Effector memory CD8-positive, alpha-beta T cell (primary cell): Measurements from ENCODE around the gene IL15.

ENCODE experiments used
- ATAC-seq: fragments of 150-1000 bp; cut with Tn5 transposase; replicated peaks from 2 replicates; pipeline ENCODE4 v1.10.0; 2021; ENCODE audit warnings: mild to moderate bottlenecking, moderate library complexity
- DNase-seq, 3 experiments: peaks; one replicate each; pipeline ENCODE4 v3.0.0; 2021
- H3K27ac Mint-ChIP-seq, 2 donors: one replicate each; pipeline ENCODE4 v1.8.0; 2022; ENCODE audit warnings: mild to moderate bottlenecking in 2 of 2, mixed read lengths in 2 of 2, moderate library complexity in 2 of 2
- H3K27me3 Mint-ChIP-seq, 2 donors: one replicate each; pipeline ENCODE4 v1.8.0; 2022; ENCODE audit warnings: mixed read lengths in 2 of 2
- H3K36me3 Mint-ChIP-seq: one replicate; pipeline ENCODE4 v1.8.0; 2022; ENCODE audit warnings: mild to moderate bottlenecking, moderate library complexity, mixed read lengths; ENCODE audit not compliant: insufficient read depth
- H3K4me1 Mint-ChIP-seq, 2 donors: one replicate each; pipeline ENCODE4 v1.8.0; 2022; ENCODE audit warnings: low read depth in 2 of 2, mixed read lengths in 2 of 2
- H3K4me3 Mint-ChIP-seq, 2 donors: one replicate each; pipeline ENCODE4 v1.8.0; 2022; ENCODE audit warnings: mild to moderate bottlenecking in 2 of 2, mixed read lengths in 2 of 2, moderate library complexity in 2 of 2
- H3K9me3 Mint-ChIP-seq, 2 donors: one replicate each; pipeline ENCODE4 v1.8.0; 2022; ENCODE audit warnings: mixed read lengths in 2 of 2

The IL15 gene

DNA sequence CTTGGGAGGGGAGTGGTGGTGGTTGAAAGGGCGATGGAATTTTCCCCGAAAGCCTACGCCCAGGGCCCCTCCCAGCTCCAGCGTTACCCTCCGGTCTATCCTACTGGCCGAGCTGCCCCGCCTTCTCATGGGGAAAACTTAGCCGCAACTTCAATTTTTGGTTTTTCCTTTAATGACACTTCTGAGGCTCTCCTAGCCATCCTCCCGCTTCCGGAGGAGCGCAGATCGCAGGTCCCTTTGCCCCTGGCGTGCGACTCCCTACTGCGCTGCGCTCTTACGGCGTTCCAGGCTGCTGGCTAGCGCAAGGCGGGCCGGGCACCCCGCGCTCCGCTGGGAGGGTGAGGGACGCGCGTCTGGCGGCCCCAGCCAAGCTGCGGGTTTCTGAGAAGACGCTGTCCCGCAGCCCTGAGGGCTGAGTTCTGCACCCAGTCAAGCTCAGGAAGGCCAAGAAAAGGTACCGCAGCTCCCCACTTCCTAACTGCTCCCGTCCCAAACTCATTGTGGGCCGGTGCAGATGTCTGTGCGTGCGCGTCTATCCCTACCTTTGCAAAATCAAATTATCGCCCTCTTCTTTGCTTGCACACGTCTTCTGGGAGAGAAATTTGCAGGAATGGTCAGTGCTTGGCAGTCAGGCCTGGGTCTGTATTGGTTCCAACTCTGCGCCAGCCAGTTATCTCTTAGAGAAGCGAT lies 533 bp downstream of the IL15 start:
- peak; percentile 12 to 18 (median 15) for DNase-seq
- peak; percentile 66 for ATAC-seq
- peak overlapping the region; percentile 97 to 98 for H3K27ac Mint-ChIP-seq
- no peaks in the 10 kb centered on the region for H3K27me3 Mint-ChIP-seq
- peak overlapping the region; percentile 95 to 99 for H3K4me3 Mint-ChIP-seq
- no peaks in the 10 kb centered on the region for H3K9me3 Mint-ChIP-seq
- H3K4me1 Mint-ChIP-seq, result peaks cover 20 to 43% of the 10 kb centered on the region in 2 donors
- peaks cover 4% of the 10 kb centered on the region for H3K36me3 Mint-ChIP-seq

GRCh38 chr4:141637565-141637964 lies 1.2 kb downstream of the IL15 start:
- H3K9me3 Mint-ChIP-seq, result no peaks in the 10 kb centered on the region
- no peak for ATAC-seq
- no peak for DNase-seq
- peak overlapping the region; percentile 95 to 99 for H3K4me3 Mint-ChIP-seq
- H3K27ac Mint-ChIP-seq, result peak overlapping the region; percentile 97 to 98
- peaks cover 20 to 43% of the 10 kb centered on the region in 2 donors for H3K4me1 Mint-ChIP-seq
- no peaks in the 10 kb centered on the region for H3K27me3 Mint-ChIP-seq
- H3K36me3 Mint-ChIP-seq, result peaks cover 4% of the 10 kb centered on the region

DNA sequence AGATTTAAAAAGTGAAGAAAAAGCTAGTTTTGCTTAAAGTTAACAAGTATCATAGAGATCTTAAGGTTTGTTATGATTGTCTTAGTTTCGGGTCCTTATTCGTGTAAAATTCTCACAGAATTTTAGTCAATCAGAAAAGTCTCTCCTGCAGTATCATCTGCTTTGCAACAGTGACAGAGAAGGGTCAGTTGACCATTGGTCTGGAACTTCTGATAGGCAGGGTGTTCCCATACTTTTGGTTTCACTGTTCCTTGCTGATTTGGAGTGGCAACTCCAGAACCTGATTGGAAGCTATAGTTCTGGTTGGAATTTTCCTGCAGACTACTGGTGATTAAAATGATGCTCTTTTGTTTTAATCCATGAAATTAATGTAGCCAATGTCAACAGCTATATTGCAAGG lies 1.8 kb downstream of the IL15 start:
- H3K4me3 Mint-ChIP-seq, result peak overlapping the region; percentile 95 to 99
- peaks cover 21 to 46% of the 10 kb centered on the region in 2 donors for H3K4me1 Mint-ChIP-seq
- no peaks in the 10 kb centered on the region for H3K9me3 Mint-ChIP-seq
- H3K36me3 Mint-ChIP-seq, result peaks cover 4% of the 10 kb centered on the region
- ATAC-seq, result no peak
- peak overlapping the region in 1 of 2 donors; percentile 74 for H3K27ac Mint-ChIP-seq
- H3K27me3 Mint-ChIP-seq, result no peaks in the 10 kb centered on the region
- no peak for DNase-seq

DNA sequence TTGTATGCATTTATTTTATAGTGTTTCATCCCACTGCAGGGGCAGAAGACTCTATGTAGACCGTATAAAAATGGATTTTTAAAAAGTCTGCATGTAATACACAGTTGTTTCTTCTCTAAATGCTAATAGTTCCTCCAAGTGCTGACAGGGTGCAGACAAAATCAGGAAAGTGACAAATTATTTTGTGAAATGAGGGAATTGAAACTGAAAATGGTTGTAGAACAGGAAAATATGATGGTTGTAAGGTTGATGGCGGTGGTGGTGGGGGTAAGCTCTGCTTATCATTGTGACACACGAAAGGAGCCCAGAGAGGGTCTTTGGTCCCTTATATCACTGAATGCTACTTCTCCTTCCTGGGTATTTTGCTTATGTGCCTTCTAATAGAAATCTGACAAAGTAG lies 4.3 kb downstream of the IL15 start:
- Mint-ChIP-seq H3K4me1 (peaks cover 29 to 45% of the 10 kb centered on the region in 2 donors), H3K27me3 (no peaks in the 10 kb centered on the region), H3K9me3 (no peaks in the 10 kb centered on the region), H3K36me3 (peaks cover 4% of the 10 kb centered on the region), H3K27ac (no peak overlapping the region), H3K4me3 (no peak overlapping the region)
- ATAC-seq, result no peak
- no peak for DNase-seq

DNA sequence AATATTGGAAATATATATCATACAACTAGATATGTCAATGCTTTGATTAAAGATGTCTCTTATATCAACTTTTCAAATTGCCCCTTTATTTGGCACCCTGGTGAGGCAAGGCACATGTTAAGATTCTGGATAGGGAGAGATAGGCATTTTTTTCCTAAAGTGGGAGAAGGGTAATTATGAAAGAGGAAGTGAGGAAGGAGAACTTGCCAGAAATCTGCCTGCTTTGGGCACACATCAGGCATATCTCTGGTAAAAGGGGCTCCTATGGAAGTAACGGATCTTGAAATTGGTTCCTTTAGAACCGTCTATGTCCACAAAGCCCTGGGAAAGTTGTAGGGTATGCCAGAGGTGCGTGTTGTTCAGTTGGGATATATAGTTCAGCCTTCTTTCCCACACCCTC lies 5.7 kb downstream of the IL15 start:
- Mint-ChIP-seq H3K9me3 (no peaks in the 10 kb centered on the region), H3K4me3 (no peak overlapping the region), H3K4me1 (peaks cover 30 to 38% of the 10 kb centered on the region in 2 donors), H3K36me3 (no peaks in the 10 kb centered on the region), H3K27me3 (no peaks in the 10 kb centered on the region), H3K27ac (no peak overlapping the region)
- DNase-seq (no peak), ATAC-seq (no peak)

DNA sequence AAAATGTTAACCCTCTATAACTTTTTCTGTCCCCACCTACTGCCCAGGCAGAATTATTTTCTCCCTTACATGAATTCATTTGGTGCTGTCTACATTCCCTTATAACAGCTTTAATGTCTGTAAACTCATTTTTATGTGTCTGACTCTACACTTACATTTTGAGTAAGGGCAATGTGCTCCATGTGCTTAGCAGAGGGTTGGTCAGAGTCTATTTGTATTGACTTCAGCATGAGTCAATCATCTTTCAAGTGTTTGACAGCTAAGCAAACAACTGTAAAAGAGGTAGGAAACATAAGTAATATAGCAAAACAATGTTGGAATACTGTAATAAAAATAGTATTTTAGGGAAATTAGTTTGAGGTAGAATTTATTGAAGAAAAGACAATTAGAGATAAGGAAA lies 6.3 kb downstream of the IL15 start:
- ATAC-seq (no peak), DNase-seq (no peak)
- no peaks in the 10 kb centered on the region for H3K36me3 Mint-ChIP-seq
- H3K9me3 Mint-ChIP-seq, result no peaks in the 10 kb centered on the region
- peaks cover 27 to 39% of the 10 kb centered on the region in 2 donors for H3K4me1 Mint-ChIP-seq
- no peak overlapping the region for H3K27ac Mint-ChIP-seq
- no peaks in the 10 kb centered on the region for H3K27me3 Mint-ChIP-seq
- no peak overlapping the region for H3K4me3 Mint-ChIP-seq

DNA sequence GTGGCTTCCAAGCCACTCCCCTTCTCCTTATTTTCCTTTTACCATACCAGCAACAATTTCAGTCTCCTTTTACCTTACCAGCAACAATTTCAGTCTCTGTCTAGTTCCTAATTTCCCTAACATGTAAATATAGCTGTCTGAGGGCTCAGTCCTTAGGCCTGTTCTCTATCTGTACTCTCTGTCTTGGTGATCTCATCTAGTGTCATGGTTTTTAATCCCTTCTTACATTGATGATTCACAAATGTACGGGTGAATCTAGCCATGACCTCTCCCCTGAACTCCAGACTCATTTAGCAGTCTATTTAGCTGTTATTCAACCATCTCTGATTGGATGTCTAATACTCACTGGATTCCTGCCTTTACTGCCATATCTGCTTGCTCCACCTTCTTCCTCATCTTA lies 7.2 kb downstream of the IL15 start:
- ATAC-seq (no peak), DNase-seq (no peak)
- no peaks in the 10 kb centered on the region for H3K27me3 Mint-ChIP-seq
- H3K4me1 Mint-ChIP-seq, result peaks cover 24 to 35% of the 10 kb centered on the region in 2 donors
- no peak overlapping the region for H3K27ac Mint-ChIP-seq
- no peaks in the 10 kb centered on the region for H3K36me3 Mint-ChIP-seq
- H3K9me3 Mint-ChIP-seq, result no peaks in the 10 kb centered on the region
- H3K4me3 Mint-ChIP-seq, result no peak overlapping the region

- Mint-ChIP-seq H3K4me3 (no peak overlapping the region), H3K9me3 (no peaks in the 10 kb centered on the region), H3K27me3 (no peaks in the 10 kb centered on the region), H3K4me1 (peaks cover 19 to 20% of the 10 kb centered on the region in 2 donors), H3K36me3 (no peaks in the 10 kb centered on the region), H3K27ac (no peak overlapping the region)
- ATAC-seq, result no peak
- no peak for DNase-seq
Observed at GRCh38 chr4:141645611-141646340, 9.4 kb downstream of the IL15 start.

- Mint-ChIP-seq H3K9me3 (no peaks in the 10 kb centered on the region), H3K4me1 (peaks cover 21 to 24% of the 10 kb centered on the region in 2 donors), H3K27me3 (no peaks in the 10 kb centered on the region), H3K4me3 (no peak overlapping the region), H3K27ac (peak overlapping the region in 1 of 2 donors; percentile 3), H3K36me3 (no peaks in the 10 kb centered on the region)
- ATAC-seq (no peak), DNase-seq (no peak)
Observed at GRCh38 chr4:141646969-141647368, 10.6 kb downstream of the IL15 start.

DNA sequence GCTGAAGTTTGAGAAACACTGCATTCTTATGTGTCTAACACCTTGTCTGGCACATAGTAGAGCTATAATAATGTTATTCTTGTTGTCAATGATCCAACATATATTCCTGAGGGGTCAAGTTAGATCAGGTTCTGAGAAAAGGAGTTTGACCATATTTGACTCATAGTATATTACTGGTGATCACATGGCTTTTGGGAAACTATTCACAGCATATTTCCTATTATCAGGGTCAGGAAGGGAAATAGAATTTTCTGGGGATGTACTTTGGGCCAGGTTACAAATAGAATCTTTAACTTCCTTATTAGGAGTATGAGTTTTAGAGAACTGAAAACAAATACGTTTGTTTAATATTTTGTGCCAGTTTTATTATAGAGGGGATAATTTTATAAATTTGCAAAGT lies 11.6 kb downstream of the IL15 start:
- H3K36me3 Mint-ChIP-seq, result no peaks in the 10 kb centered on the region
- H3K4me3 Mint-ChIP-seq, result no peak overlapping the region
- H3K9me3 Mint-ChIP-seq, result no peaks in the 10 kb centered on the region
- H3K27me3 Mint-ChIP-seq, result no peaks in the 10 kb centered on the region
- H3K27ac Mint-ChIP-seq, result no peak overlapping the region
- peaks cover 20 to 29% of the 10 kb centered on the region in 2 donors for H3K4me1 Mint-ChIP-seq
- DNase-seq (no peak), ATAC-seq (no peak)

GRCh38 chr4:141652161-141652778 lies 15.9 kb downstream of the IL15 start:
- no peak for DNase-seq
- H3K4me3 Mint-ChIP-seq, result no peak overlapping the region
- no peak for ATAC-seq
- H3K4me1 Mint-ChIP-seq, result peaks cover 11 to 24% of the 10 kb centered on the region in 2 donors
- no peaks in the 10 kb centered on the region for H3K36me3 Mint-ChIP-seq
- no peaks in the 10 kb centered on the region for H3K27me3 Mint-ChIP-seq
- peak overlapping the region in 1 of 2 donors; percentile 15 for H3K27ac Mint-ChIP-seq
- no peaks in the 10 kb centered on the region for H3K9me3 Mint-ChIP-seq

DNA sequence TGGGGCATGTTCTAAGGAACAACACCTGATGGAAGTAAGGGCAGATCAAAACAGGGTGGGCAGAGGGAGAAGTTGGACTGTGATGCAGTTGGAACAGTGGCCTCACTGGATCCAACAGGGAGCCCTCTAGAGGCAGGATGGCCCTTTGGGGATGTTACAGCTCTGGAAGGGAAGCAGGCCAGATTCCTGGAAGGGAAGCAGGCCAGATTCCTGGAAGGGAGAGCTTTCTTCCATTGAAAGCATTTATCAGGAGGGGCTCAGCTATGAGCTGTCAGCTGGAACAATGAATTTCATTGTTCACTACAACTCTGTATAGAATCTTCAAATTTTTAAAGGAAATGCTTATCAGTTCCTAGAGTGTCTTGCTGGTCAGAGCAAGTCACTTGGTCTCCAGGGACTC lies 17.7 kb downstream of the IL15 start:
- peak overlapping the region in 1 of 2 donors; percentile 18 for H3K27ac Mint-ChIP-seq
- DNase-seq, result no peak
- no peak for ATAC-seq
- H3K36me3 Mint-ChIP-seq, result no peaks in the 10 kb centered on the region
- H3K4me1 Mint-ChIP-seq, result peaks cover 7 to 16% of the 10 kb centered on the region in 2 donors
- H3K27me3 Mint-ChIP-seq, result no peaks in the 10 kb centered on the region
- H3K9me3 Mint-ChIP-seq, result no peaks in the 10 kb centered on the region
- no peak overlapping the region for H3K4me3 Mint-ChIP-seq

- Mint-ChIP-seq H3K27ac (no peak overlapping the region), H3K4me1 (peaks cover 15 to 19% of the 10 kb centered on the region in 2 donors), H3K9me3 (no peaks in the 10 kb centered on the region), H3K4me3 (no peak overlapping the region), H3K36me3 (no peaks in the 10 kb centered on the region), H3K27me3 (no peaks in the 10 kb centered on the region)
- ATAC-seq (no peak), DNase-seq (no peak)
Observed at GRCh38 chr4:141656031-141656430, 19.6 kb downstream of the IL15 start.
